ENCODE measurements around the gene CCNI2.

The CCNI2 gene

DNA sequence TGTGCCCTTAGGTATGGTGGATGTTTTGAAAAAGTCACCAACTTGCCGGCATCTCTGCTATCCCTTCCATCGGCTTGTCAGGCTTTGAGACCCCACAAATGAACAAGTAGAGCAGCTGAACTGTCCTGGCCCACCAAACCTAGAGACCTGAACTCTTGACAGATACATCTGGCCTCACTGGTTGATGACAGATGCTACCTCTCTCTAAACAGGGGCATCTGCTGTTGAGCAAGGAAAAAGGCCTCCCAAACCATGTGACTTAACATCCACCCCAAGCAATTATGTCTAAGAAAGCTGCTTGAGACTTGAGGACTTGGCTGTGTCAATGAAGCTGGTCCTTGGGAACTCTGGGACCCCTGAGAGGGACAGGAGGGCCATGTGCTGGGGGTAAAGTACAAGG is 2.3 kb downstream of the CCNI2 start:
- no peak for DNase-seq (ENCODE audit: low spot score)

DNA sequence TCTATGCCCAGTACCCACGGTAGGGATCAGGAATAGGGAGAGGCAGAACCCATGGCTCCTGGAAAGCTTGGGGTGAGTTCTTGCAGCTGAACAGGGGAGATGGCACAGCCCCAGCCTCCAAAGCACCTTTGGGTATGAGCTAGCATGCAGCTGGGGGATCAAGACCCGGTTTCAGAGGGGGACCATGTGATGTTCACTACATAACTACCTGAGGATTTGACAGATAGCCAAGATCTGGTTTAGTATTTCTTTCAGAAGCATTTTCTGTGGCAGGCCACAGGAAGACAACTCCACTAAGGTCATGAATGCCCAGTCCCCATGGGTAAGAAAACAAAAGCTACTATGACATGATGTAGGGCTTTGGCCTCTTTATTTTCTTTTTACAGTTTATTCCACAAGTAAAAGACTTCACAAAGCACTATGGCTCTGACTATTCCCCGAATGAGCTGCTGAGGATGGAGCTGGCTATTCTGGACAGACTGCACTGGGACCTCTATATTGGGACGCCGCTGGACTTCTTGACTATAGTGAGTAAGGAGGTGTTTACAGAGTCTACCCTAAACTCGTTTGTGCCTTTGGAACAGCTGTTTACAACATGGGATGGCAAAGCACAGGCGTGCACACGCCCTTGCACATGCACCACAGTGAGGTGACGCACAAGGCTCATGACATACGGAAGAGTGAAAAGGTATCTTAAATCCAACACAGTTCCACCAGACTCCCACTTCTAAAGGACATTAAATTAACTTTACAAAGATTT is 3.4 kb downstream of the CCNI2 start:
- no peak for DNase-seq (ENCODE audit: low spot score)

DNA sequence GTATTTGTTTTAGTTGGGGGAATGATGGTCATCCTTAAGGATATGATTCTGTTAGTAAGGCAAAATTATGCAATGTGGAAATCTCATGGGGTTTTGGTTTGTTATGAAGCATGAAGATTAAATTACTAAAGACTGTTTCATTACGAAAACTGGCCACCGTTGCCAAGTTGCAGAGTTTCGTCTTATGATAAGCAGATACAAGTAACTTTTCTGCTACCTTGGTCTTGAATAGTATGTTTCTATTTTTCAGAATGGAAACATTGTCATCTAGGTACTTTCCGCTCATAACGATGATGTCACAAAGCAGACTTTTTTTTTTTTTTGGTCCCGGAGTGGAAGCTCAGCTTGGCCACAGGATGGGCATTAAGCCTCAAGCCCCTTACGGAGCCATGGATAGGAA is 4.2 kb downstream of the CCNI2 start:
- DNase-seq (ENCODE audit: low spot score) = no peak

DNA sequence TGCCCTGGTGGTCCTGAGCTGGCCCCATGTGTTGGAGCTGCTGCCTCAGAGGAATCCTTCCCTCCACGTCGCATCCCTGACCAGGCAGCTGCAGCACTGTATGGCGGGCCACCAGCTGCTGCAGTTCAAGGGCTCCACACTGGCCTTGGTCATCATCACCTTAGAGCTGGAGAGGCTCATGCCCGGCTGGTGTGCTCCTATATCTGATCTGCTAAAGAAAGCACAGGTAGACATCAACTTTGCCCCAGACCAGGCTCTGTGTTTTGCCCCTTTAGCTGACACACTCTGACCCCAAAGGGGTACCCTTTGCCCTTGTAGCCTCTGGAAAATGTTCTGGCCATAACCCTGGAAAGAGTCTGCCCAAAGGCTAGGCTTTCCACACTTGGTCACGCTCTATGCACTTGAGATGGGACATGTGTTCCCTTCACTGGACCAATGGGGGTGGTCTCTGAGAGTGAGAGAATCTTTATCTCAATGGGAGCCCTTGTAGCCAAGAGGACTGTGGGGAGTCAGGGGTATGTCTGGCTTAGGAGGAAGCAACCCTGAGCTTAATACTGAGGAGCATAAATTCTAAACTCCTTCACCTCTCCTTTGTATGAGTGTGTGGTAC is 4.8 kb downstream of the CCNI2 start:
- DNase-seq (ENCODE audit: low spot score) = no peak

DNA sequence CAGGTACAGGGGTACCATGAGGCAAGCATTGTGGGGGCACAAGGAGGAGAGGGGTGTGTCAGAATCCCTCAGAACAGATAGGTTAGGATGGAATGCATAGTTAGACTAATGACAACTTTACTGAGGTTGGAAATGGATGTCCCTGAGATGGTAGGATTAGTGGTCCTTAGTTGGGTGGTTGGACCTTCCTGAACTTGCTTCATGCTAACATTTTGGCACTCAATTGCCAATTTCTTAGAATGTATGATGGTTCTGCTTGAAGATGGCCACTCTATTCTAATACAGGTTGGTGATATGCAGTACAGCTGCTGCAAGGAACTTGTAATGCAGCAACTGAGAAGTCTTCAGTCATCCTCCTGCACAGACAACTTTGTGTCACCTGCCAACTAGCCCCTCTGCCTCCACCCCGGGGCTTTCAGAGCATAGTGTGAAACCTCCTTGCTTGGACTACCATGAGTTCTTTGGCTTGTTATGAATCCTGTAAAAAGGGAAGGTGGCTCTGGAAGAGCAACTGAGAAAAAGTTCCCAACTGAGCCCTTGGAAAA is 5.4 kb downstream of the CCNI2 start:
- DNase-seq (ENCODE audit: low spot score) = no peak

DNA sequence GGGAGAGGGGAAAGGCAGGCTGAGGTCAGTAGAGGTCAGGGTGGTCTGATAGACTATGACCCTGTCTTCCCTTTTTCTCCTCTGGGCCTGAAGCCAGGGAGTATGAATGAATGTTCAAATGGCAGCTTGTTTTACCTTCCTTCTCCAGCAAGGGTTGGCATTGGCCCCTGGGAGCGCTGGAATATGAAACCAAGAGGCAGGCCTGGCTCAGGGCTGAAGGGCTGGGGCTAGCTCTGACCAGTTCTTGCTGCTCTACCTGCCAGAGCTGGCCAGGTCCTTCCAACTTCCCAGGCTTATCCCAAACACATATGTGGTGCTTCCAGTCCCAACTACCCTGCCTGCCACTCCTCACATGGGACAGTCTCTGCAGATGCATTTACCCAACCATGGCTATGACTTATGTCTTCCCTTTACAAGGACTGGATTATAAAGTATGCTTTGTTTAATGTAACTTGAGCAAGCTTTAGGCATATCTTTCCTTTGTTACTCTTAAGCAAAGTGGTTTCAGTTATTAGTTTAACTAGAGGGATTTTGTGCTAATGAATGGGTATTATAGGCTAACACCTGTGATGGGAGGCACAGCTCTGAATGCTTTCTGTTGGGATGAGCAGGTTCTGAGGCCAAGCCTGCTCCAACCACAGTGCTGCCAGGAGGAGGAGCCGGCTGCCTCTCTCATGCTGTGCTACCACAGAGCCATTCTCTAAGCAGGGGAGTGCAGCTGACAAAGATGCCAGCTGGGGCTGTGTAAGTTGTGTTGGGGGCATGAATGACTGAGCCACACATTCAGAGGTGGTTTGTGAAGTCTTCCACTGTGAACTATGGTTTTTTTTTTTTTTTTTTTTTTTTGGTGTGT is 6.1 kb downstream of the CCNI2 start:
- DNase-seq (ENCODE audit: low spot score) = no peak

DNA sequence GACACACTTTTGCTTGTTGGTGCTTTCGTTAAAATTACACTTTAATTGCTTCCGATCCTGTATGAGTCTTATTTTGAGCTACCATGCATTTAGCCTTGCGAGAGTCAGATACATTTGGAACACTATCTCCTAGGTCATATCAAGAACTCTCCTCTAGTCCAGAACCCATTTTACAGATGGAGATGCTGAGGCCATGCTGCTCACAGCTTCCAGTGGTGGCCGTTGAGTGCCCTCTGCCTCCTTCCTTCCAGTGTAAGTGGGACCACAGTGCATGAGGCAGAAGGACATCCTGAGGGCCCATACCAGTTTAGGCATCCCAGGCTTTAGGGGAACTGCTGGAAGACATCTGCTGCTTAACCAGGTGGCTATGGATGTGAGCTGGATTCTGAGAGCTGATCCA is 6.9 kb downstream of the CCNI2 start:
- no peak for DNase-seq (ENCODE audit: low spot score)

DNA sequence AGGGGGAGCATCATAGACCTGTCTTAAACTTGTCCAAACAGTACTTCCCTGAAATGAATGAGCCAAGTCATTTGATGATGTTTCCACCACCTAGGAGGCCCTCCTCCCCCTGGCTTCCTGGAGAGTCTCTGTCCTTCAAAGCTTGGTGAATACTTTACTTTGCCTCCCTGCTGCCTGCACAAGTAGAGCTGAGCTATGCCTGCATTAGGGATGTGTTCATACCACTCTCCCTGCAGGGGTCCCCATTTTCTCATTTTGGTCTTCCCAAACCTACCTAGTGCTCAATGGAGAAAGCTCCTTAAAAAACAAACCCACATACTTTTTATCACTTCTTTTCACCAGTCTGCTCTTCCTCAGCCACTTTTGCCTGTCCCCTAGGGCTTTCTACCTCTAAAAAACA is 7.7 kb downstream of the CCNI2 start:
- no peak for DNase-seq (ENCODE audit: low spot score)

DNA sequence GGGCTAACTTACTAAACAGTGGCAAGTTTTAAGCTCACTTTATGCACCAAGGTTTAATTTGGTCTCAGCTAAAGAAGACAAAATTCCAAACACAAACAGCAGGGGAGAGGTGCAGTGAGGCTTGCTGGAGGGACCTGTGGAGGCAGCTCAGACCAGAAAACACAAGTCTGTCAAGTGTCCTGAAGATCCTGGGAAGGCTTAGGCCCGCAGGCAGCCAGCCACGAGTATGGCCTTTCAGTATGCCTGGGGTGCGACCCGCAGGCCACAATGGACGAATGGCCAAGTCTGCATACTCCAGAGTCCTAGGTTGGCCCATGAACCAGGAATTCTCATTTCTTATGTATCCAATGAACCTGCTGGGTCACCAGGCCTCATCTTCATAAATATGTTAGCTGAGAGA is 9.3 kb downstream of the CCNI2 start:
- no peak for DNase-seq (ENCODE audit: low spot score)

DNA sequence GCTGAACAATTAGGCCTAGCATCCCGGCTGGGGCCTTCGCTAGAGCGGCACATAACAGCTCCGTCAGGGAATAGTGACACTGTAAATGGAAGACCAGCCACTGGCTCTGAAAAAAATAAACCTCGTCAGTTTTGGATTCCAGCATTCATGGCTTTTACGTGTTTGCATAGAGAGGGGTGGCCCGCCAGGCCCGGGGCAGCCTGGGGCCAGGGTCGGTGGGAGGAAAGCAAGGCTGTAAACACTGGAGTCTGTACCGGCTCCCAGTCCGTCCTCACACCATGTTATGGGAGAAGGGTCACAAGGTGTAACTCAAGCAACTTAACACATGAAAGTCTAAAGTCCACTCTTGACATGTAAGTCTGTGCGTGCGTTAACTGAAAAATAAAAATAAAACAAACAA is 11.2 kb downstream of the CCNI2 start:
- no peak for DNase-seq (ENCODE audit: low spot score)

DNA sequence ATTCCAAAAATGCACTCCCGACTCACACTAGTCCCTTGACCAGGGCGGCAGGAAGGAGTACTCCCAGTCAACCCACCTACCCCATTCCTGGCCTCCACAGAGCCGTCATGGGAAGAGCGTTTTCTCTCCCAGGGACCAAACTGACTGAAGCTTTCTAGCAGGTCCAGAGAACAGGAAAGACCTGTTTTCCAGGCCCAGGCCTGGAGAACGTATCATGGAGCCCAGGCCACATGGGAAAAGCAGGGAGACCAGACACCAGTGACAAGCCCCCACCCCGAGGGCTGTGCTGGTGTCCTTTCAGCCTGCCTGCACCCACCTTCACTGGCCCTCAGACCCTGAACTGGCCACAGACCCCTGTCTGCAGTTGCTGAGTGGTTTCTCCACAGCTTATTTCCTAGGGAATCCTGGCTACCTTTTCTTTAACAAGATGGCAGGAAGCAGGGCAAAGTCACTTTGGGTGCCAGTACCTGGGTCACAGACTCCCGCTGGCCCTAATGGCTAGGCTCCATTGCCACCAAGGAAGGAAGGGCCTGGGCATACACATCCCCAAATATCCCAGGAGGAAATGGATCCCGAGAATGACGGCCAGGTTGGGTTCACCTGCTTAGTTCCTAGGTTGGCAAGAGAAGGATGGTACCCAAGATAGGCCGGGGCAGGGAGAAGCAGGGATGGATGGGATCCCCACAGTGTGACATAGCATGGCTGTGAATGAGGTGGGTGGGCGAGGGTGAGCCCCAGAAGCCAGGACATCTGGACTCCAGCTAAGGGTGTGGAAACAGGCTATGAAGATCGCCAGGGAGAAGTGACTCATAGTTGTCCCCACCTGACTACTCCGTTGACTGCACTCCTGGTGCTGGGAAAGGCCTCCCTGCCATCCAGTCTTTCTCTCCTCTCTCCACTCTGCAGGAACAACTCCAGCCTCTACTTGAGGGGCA is 12.2 kb downstream of the CCNI2 start:
- no peak for DNase-seq (ENCODE audit: low spot score)

DNA sequence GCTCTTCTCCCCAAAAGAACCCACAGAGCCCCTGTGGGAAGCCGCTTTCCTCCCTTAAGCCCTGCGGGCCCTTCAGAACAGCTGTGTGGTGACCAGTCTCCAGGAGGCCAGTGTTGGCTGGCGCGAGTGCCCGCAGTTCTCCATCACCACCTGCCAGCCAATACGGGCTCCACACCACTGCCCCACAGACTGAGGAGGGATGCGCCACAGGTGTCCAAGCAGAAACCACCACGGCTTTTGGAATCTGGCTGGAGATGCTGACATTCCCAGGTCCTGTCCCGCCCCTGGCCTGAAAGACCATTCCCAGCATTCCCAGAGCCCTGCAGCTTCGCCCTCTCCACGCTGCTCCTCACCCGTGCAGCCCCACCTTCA is 12.8 kb downstream of the CCNI2 start:
- DNase-seq (ENCODE audit: low spot score) = no peak

DNA sequence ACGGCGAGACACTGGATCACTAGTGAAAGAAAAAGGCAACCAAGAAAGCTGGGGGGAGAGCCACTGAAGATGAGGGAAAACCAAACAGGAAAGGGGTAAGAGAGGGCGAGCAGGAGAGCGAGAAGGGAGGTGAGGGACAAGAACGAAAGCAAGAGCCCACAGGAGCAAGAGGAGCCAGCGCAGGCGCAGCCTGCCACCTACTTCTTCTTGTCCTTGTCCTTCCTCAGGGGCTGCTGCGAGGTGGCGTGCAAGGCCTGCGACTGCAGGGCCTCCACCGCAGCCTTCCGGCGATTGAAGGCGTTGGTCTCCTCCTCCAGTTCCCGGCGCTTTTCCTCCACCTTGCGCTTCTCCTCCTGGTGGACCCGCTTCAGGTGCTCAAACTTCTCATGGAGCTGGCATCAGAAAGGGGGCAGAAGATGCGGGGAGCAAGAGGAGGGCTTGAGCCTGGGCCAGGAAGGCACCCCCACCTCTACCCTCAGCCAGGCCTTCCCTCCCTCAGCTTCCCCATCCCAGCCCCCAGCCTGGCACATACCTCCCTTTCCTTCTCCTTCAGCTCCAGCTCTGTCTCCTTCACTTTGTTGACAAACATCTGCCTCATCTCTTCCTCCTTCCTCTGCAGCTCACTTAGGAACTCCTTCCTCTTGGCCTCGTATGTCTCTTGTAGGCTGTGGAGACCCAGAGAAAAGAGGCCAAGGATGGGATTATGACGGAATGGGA is 13.5 kb downstream of the CCNI2 start:
- no peak for DNase-seq (ENCODE audit: low spot score)

DNA sequence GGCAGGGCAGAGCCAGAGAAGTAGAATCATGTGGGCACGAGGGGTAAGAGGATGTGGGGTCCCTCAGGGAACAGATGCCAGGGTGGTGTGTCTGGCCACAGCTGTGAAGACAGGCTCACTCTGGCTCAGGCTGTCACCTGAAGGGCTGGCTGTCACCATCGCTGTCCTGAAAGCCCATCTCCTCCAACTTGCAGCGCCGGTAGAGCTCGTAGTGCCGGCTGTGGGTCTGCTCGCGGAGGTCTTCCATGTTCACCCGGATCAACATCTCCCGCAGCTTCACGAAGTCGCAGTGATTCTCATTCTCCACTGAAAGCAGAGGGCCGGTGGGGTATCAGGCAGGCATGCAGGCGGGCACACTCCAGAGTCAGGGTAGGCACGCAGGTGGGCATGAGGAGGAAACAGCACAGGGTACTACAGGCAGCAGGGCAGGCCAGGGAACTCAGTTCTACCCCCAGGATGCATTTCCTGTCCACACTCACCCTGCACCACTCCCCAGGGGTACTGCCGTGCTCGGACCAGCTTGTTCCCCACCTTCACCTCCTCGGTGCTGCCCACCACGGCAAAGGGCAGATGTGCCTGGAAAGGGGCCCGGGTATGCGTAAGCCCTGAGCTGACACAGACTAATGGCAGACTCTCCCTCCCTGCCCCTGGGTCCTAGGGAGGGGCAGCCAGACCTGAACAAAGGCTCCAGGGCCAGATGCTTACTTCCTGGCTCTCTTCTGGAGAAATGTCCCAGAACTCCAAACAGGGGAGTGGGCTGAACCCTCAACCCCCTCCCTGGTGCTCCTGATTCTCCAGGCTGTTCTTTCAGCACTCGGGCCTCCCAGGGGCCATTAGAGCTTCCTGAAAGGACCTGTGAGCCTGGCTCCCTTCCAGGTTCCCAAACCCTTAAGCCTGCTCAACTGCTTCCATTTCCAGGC is 14.4 kb downstream of the CCNI2 start:
- DNase-seq (ENCODE audit: low spot score) = no peak

DNA sequence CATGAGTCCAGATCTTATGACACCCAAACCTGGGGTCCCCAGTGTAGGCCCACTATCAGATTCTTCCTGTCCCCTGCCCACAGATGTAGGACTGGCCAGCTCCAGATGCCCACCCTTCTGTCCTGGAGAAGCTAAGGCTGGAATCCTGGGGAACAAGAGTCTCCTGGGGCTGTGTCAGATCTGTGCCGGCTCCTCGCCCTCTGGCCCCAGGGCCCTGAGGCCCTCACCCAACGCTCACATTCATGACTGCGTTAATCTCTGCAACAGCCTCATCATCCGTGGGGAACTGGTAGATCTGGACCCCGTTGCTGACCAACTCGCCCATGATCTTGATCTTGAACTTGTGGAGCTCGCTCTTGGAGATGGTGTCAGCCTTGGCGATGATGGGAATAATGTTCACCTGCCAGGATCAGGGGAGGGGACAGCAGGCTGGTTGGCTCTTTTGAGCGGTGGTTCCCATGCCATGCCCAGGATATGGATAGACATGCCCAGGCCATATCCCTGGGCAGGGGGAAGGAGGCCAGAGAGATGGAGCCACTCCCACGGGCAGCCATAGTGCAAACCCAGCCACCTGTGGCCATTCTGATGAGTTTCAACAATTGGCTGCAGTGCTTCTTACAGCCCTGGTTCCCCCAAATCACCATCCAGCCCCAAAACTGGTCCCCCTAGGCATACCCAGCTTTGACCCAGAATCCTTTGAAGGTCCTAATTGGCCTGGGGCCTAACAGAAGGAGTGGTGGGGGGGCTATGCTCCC is 15.2 kb downstream of the CCNI2 start:
- no peak for DNase-seq (ENCODE audit: low spot score)

DNA sequence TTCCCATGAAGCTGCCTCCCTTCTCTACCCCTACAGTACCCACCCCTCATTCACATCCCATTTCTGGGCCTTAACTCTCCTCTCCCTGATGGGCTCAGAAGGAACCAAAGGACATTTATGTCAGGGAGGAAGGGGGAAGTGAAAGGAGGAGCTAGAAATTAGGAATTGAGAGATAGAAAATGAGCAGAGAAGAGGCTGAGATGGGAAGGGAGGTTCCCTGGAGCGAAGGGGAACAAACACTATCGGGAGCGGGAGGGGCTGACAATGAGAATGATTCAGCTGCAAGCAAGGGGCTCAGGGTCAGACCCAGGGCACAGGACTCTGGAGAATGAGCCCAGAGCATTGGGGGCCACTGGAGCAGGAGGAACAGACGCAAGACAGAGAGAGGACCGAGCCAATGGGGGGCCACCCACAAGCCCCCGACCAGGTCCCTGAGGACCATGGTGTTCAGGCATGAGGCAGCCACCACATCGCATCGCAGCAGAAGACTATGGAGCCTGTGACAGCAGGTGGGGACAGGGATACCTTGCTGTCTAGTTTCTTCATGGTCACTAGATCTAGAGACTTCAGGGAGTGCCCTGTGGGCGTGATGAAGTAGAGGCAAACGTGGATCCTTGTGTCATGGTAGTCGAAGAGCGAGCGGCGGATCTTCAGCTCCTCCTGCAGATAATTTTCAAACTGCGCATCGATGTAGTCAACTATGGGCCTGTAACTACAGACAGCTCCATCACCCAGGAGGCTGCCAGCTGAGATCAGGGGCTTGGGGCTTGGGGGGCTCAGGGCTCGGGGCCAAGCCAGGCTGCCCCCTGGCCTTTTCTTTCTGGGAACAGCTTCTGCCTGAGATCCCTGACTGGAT is 16.2 kb downstream of the CCNI2 start:
- DNase-seq (ENCODE audit: low spot score) = no peak

DNA sequence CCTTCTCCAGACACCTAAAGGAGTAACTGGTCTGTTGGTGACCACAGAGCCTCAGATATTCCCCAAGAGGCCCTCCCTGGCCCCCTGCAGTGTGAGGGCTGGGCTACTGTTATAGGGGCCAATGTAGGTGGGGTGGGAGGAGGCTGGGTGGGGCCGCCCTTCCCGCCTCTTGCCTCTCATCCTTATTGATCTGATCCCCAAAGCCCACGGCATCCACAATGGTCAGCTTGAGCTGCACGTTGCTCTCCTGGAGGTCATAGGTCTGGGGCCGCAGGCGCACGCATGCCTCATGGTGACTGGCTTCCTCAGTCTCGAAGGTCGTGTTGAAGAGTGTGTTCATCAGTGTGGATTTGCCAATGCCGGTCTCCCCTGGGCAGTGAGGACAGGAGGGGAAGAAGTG is 16.8 kb downstream of the CCNI2 start:
- no peak for DNase-seq (ENCODE audit: low spot score)

DNA sequence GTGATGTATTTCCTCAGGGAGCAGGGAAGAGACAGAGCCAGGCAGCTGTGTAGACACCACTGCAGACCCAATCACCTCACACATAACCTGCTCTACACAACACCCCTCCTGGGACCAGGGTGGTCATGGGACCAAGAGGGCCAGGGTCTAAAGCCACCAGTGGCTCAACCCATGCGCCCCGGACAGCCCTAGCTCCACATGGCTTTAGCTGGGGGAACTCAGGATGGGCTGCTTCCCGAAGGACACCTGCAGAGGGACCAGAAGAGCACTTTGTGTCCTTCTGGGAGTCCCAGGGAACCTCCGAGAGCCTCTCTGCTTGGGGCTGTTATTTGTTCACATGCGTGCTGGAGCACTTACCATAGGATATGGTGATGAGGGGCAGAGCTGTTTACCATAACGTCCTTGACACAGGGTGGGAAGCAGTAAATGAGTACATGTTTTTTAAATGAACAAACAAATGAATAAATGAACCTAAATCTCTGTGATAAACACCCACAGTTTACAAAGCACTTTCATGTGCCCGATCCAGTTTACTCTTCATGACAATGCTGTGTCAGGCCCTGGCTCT is 17.5 kb downstream of the CCNI2 start:
- DNase-seq (ENCODE audit: low spot score) = no peak
